Neural crest cell (in vitro differentiated cells): ENCODE measurements around the gene GMDS. TPM values are rescaled to one million over a fixed set of nuclear protein-coding genes. Genes with fewer than 3 reads are reported as not detected.

Source experiments
- DNase-seq: peaks from one replicate; pipeline ENCODE4 v3.0.0; 2021; ENCODE audit warnings: low read depth, mixed read lengths, low spot score
- H3K27ac Mint-ChIP-seq: one replicate; pipeline ENCODE4 v1.8.0; 2021; ENCODE audit warnings: mild to moderate bottlenecking, mixed read lengths; ENCODE audit not compliant: unreplicated experiment
- H3K27me3 Mint-ChIP-seq: 2 replicates; pipeline ENCODE4 v1.8.0; 2021; ENCODE audit warnings: low read depth, mild to moderate bottlenecking, mixed read lengths
- H3K36me3 Mint-ChIP-seq: 2 replicates; pipeline ENCODE4 v1.8.0; 2021; ENCODE audit warnings: low read depth, mild to moderate bottlenecking, mixed read lengths
- H3K4me1 Mint-ChIP-seq: 2 replicates; pipeline ENCODE4 v1.8.0; 2021; ENCODE audit warnings: mixed read lengths
- H3K4me3 Mint-ChIP-seq: one replicate; pipeline ENCODE4 v1.8.0; 2021; ENCODE audit warnings: mild to moderate bottlenecking, mixed read lengths
- H3K9me3 Mint-ChIP-seq: 2 replicates; pipeline ENCODE4 v1.8.0; 2021; ENCODE audit warnings: mixed read lengths
- total RNA-seq: library from RNA; stranded (reverse); gene quantifications from 2 replicates; pipeline ENCODE4 v1.2.1, GENCODE V29; 2021
- TF ChIP-seq, protein P1 (sequence below): fragments of 200-600 bp; sonication (generic); conservative IDR thresholded peaks from 2 replicates; pipeline ENCODE4 v1.5.0; 2021; ENCODE audit warnings: antibody characterized with exemption, mild to moderate bottlenecking

The GMDS gene
- total RNA-seq, 1 donor from 2014 or later, result 16.1 TPM

DNA sequence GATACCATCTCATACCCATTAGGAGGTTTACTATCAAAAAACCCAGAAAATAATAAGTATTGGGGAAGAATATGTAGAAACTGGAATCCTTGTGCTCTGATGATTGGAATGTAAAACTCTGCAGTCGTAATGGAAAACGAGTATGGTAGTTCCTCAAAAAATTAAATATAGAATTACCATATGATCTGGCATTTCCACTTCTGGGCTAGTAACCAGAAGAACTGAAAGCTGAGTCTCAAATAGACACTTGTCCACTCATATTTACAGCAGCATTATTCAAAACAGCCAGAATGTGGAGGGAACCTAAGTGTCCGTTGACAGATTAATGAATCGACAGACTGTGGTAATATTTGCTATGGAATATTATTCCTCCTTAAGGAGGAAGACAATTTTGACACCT lies 591.4 kb downstream of the GMDS start:
- Mint-ChIP-seq H3K4me1 (peaks cover 10% of the 10 kb centered on the region), H3K36me3 (no peaks in the 10 kb centered on the region), H3K27ac (no peak overlapping the region), H3K27me3 (no peaks in the 10 kb centered on the region), H3K4me3 (no peak overlapping the region), H3K9me3 (no peaks in the 10 kb centered on the region)
- no peak for DNase-seq
- TF ChIP-seq, protein P1, sequence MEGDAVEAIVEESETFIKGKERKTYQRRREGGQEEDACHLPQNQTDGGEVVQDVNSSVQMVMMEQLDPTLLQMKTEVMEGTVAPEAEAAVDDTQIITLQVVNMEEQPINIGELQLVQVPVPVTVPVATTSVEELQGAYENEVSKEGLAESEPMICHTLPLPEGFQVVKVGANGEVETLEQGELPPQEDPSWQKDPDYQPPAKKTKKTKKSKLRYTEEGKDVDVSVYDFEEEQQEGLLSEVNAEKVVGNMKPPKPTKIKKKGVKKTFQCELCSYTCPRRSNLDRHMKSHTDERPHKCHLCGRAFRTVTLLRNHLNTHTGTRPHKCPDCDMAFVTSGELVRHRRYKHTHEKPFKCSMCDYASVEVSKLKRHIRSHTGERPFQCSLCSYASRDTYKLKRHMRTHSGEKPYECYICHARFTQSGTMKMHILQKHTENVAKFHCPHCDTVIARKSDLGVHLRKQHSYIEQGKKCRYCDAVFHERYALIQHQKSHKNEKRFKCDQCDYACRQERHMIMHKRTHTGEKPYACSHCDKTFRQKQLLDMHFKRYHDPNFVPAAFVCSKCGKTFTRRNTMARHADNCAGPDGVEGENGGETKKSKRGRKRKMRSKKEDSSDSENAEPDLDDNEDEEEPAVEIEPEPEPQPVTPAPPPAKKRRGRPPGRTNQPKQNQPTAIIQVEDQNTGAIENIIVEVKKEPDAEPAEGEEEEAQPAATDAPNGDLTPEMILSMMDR, result no peak

DNA sequence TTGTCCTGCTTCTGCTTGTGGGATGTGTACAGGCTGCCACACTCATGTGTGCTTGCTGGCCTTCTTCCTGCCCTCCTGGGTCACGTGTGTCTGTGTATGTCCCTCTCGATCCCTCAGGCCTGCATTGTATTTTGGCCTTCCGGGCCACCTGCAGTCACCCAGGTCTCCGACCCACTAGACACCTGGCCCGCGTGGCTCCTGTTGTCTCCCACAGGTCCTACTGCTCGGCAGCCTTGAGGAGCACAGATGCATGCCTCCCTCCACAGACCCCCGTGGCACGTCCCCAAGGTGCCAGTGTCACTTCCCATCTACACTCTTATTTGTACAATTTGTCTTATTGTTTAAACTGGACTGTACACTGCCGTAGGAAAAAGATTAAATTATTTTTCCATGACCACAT lies 592.6 kb downstream of the GMDS start:
- DNase-seq, result no peak
- H3K27me3 Mint-ChIP-seq, result no peaks in the 10 kb centered on the region
- peaks cover 7% of the 10 kb centered on the region for H3K4me1 Mint-ChIP-seq
- no peak overlapping the region for H3K4me3 Mint-ChIP-seq
- H3K27ac Mint-ChIP-seq, result no peak overlapping the region
- H3K36me3 Mint-ChIP-seq, result no peaks in the 10 kb centered on the region
- H3K9me3 Mint-ChIP-seq, result no peaks in the 10 kb centered on the region
- TF ChIP-seq, protein P1, result no peak

DNA sequence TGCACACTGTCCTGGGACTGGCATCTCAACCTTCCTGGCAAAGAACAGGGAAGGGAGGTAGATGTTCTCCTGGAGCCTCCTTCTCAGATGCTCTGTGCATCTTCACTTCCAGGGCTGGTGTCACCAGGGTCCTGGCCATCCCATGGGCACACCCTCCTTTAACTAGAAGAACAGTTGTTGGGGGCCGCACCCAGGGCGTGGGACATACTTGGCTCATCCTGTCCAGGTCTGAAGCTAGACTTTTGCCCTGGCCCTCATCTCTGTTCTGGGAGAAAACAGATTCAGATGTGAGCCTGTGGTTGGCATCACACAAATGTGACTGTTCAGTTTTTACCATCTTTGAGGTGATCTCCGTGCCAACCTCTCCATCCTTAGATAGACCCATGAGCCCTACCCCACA lies 594.0 kb downstream of the GMDS start:
- Mint-ChIP-seq H3K4me1 (no peaks in the 10 kb centered on the region), H3K9me3 (no peaks in the 10 kb centered on the region), H3K27me3 (no peaks in the 10 kb centered on the region), H3K4me3 (no peak overlapping the region), H3K36me3 (no peaks in the 10 kb centered on the region), H3K27ac (no peak overlapping the region)
- no peak for DNase-seq
- TF ChIP-seq, protein P1, result no peak

DNA sequence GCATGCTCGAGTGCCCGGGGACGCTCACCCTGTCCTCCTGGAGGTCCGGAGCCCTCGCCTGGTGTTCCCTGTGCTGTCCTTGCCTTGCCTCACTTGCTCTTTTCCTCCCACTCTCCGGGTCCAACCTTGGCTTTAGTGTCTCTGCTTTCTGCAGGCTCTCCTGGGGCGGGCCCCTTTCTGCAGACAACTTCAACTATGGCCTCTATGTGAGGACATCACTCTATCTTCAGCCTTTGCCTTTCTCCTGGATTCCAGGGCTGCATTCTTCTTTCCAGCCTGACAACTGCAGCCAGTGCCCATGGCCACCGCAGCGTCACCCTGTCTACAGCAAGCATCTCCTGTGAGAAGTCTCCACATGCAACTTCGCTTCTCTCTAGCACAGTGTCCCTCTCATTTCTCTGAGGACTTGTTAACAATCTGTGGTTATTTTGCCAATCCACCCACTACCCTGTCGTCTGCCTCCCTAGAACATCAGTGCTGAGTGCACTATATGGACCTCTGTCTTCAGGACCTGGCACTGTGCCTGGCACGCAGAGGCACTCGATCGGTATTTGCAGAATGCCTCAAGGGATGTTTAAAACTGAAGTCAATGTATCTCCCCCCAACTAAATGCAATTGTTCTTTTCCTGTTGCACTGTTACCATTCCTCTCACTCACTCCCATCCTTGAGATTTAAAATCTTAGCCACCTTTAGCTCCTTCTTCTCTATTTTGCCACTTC lies 599.8 kb downstream of the GMDS start:
- Mint-ChIP-seq H3K27me3 (no peaks in the 10 kb centered on the region), H3K27ac (no peak overlapping the region), H3K4me3 (no peak overlapping the region), H3K36me3 (no peaks in the 10 kb centered on the region), H3K9me3 (no peaks in the 10 kb centered on the region), H3K4me1 (no peaks in the 10 kb centered on the region)
- TF ChIP-seq, protein P1, result no peak
- no peak for DNase-seq

DNA sequence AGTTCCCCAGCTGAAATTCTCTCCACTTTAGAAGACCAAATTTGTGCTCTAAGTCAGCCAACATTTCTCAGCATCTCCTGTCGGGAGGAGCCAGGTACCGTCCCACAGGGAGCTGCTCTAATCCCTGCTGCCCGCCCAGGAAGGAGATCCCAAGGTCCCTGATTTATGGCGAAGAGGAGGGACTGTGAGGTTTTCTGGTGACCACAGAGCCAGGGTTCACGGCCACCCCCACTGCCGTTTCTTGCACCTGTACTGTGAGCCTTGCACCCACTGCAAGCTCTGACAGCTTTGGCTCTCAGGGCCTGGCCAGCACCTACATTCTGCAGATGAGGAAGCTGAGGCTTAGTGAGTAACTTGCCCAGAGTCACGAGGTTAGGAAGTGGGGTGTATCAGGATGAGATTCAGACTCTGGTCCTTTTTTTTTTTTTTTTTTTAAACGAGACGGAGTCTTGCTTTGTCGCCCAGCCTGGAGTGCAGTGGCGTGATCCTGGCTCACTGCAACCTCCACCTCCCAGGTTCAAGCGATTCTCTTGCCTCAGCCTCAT lies 600.8 kb downstream of the GMDS start:
- Mint-ChIP-seq H3K36me3 (no peaks in the 10 kb centered on the region), H3K4me3 (no peak overlapping the region), H3K4me1 (no peaks in the 10 kb centered on the region), H3K27me3 (no peaks in the 10 kb centered on the region), H3K27ac (no peak overlapping the region), H3K9me3 (no peaks in the 10 kb centered on the region)
- TF ChIP-seq, protein P1, result no peak
- no peak for DNase-seq
